H1 (cell line): Measurements from ENCODE around the gene SEL1L3. TPM values are rescaled to one million over a fixed set of nuclear protein-coding genes. Genes with fewer than 3 reads are reported as not detected.

Source experiments
- CTCF ChIA-PET: fragments of 300-600 bp; sonication (Branson Sonifier 250); formaldehyde crosslinking; loops from one replicate; lab custom pipeline; 2021; ENCODE audit not compliant: partially characterized antibody; lab: Charles Lee
- POLR2A ChIA-PET: fragments of 300-600 bp; sonication (Branson Sonifier 250); formaldehyde crosslinking; loops from one replicate; lab custom pipeline; 2021; ENCODE audit warnings: inconsistent platforms; ENCODE audit not compliant: partially characterized antibody; lab: Charles Lee
- DNase-seq, 2 experiments: peaks; one replicate each; pipeline versions ENCODE4 v3.0.0 to v3.0.0-alpha.2; 2010 to 2022; ENCODE audit warnings: low spot score in 2 of 2, low read depth in 1 of 2, mixed read lengths in 1 of 2
- FAIRE-seq: peaks from 2 replicates; lab custom pipeline; 2011; peaks lifted over from hg19 to GRCh38; lab: Jason Lieb, UNC
- H2AFZ ChIP-seq: 2 replicates; pipeline ENCODE4 v1.8.1; 2012; ENCODE audit warnings: low read length, inconsistent platforms
- H2AK5ac ChIP-seq: 2 replicates; pipeline ENCODE4 v1.6.1; 2013; ENCODE audit warnings: low read depth, low read length
- H2BK120ac ChIP-seq: replicated peaks from 2 replicates; pipeline ENCODE3; 2013; ENCODE audit warnings: low read depth, low read length, inconsistent platforms
- H2BK12ac ChIP-seq: 2 replicates; pipeline ENCODE4 v1.6.1; 2013; ENCODE audit warnings: low read depth, low read length
- H2BK15ac ChIP-seq: 2 replicates; pipeline ENCODE4 v1.6.1; 2013; ENCODE audit warnings: low read length
- H2BK20ac ChIP-seq: 2 replicates; pipeline ENCODE4 v1.6.1; 2013; ENCODE audit warnings: low read length
- H2BK5ac ChIP-seq: 2 replicates; pipeline ENCODE4 v1.6.1; 2013; ENCODE audit warnings: low read depth, low read length
- H3K14ac ChIP-seq: 2 replicates; pipeline ENCODE4 v1.6.1; 2013; ENCODE audit warnings: inconsistent platforms; ENCODE audit not compliant: insufficient read length
- H3K18ac ChIP-seq: 2 replicates; pipeline ENCODE4 v1.6.1; 2013; ENCODE audit warnings: low read length; ENCODE audit errors: extremely low read depth
- H3K23ac ChIP-seq: 2 replicates; pipeline ENCODE4 v1.6.1; 2013; ENCODE audit warnings: inconsistent platforms; ENCODE audit not compliant: insufficient read length
- H3K23me2 ChIP-seq: 2 replicates; pipeline ENCODE4 v1.6.1; 2013; ENCODE audit warnings: low read depth, low read length
- H3K27ac ChIP-seq: 2 replicates; pipeline ENCODE4 v1.6.1; 2011; ENCODE audit warnings: low read depth, low read length, inconsistent platforms
- H3K27me3 ChIP-seq, 4 experiments: replicated peaks in 1 of 4; 1 replicate in 1 of 4; 2 replicates in 3 of 4; pipeline versions ENCODE4 v1.6.1 to v1.8.1; 2011 to 2013; ENCODE audit warnings: low read length in 3 of 4, mild to moderate bottlenecking in 3 of 4, inconsistent platforms in 2 of 4, mixed read lengths in 2 of 4, moderate library complexity in 1 of 4; ENCODE audit not compliant: control insufficient read depth in 3 of 4, insufficient read depth in 3 of 4; ENCODE audit errors: extremely low read depth in 1 of 4
- H3K36me3 ChIP-seq, 4 experiments: 2 replicates each; pipeline versions ENCODE4 v1.6.1 to v1.8.1; 2011 to 2013; ENCODE audit warnings: mild to moderate bottlenecking in 4 of 4, low read length in 3 of 4, moderate library complexity in 2 of 4, control low read depth in 1 of 4, inconsistent platforms in 1 of 4; ENCODE audit not compliant: insufficient read depth in 4 of 4, control insufficient read depth in 2 of 4
- H3K4ac ChIP-seq: replicated peaks from 2 replicates; pipeline ENCODE3; 2013; ENCODE audit warnings: low read length, low read depth, mixed read lengths, inconsistent platforms; ENCODE audit not compliant: insufficient read length
- H3K4me1 ChIP-seq, 4 experiments: replicated peaks in 1 of 4; 1 replicate in 1 of 4; 2 replicates in 3 of 4; pipeline versions ENCODE4 v1.6.1 to v1.8.1; 2011 to 2013; ENCODE audit warnings: low read length in 3 of 4, inconsistent platforms in 2 of 4, mixed read lengths in 1 of 4; ENCODE audit not compliant: insufficient read depth in 4 of 4, control insufficient read depth in 3 of 4
- H3K4me2 ChIP-seq, 2 experiments: 2 replicates each; pipeline versions ENCODE4 v1.6.1 to v1.8.1; 2011 to 2013; ENCODE audit warnings: low read depth in 2 of 2, low read length in 2 of 2, control low read depth in 1 of 2, inconsistent platforms in 1 of 2, mild to moderate bottlenecking in 1 of 2; ENCODE audit not compliant: insufficient read depth in 1 of 2
- H3K4me3 ChIP-seq, 4 experiments: fragments of 200-600, 300-600 bp in 1 of 4; sonication (generic), shearing (Covaris generic), sonication (Bioruptor Twin) in 1 of 4; 2 replicates each; pipeline versions ENCODE4 v1.5.1 to v1.8.1; 2011 to 2016; ENCODE audit warnings: low read length in 4 of 4, low read depth in 3 of 4, control low read depth in 2 of 4, inconsistent platforms in 2 of 4, mild to moderate bottlenecking in 2 of 4, mixed read lengths in 1 of 4, moderate library complexity in 1 of 4; ENCODE audit not compliant: insufficient read depth in 2 of 4; ENCODE audit errors: extremely low read depth in 1 of 4
- H3K56ac ChIP-seq: replicated peaks from 2 replicates; pipeline ENCODE3; 2013; ENCODE audit warnings: low read depth, mild to moderate bottlenecking, mixed read lengths, low read length, inconsistent platforms; ENCODE audit not compliant: insufficient read length
- H3K79me1 ChIP-seq: 2 replicates; pipeline ENCODE4 v1.6.1; 2013; ENCODE audit warnings: low read depth, low read length, control low read depth
- H3K79me2 ChIP-seq, 2 experiments: 2 replicates each; pipeline versions ENCODE4 v1.6.1 to v1.8.1; 2012 to 2013; ENCODE audit warnings: low read length in 2 of 2, mild to moderate bottlenecking in 2 of 2, inconsistent platforms in 1 of 2; ENCODE audit not compliant: insufficient read depth in 2 of 2, control insufficient read depth in 1 of 2
- H3K9ac ChIP-seq, 4 experiments: replicated peaks in 1 of 4; 1 replicate in 1 of 4; 2 replicates in 3 of 4; pipeline versions ENCODE4 v1.6.1 to v1.8.1; 2011 to 2013; ENCODE audit warnings: low read depth in 3 of 4, low read length in 3 of 4, control low read depth in 2 of 4, mild to moderate bottlenecking in 2 of 4, moderate library complexity in 2 of 4, inconsistent platforms in 1 of 4; ENCODE audit errors: extremely low read depth in 1 of 4
- H3K9me3 ChIP-seq, 2 experiments: 2 replicates each; pipeline versions ENCODE4 v1.6.1 to v1.8.1; 2012 to 2013; ENCODE audit warnings: mild to moderate bottlenecking in 2 of 2, moderate library complexity in 2 of 2, control low read depth in 1 of 2, inconsistent platforms in 1 of 2, low read depth in 1 of 2, low read length in 1 of 2, mixed read lengths in 1 of 2; ENCODE audit not compliant: insufficient read depth in 2 of 2
- H4K20me1 ChIP-seq, 2 experiments: replicated peaks in 1 of 2; 2 replicates each; pipeline versions ENCODE3 to v1.8.1; 2011 to 2013; ENCODE audit warnings: inconsistent platforms in 2 of 2, low read length in 2 of 2, mild to moderate bottlenecking in 1 of 2; ENCODE audit not compliant: insufficient read depth in 2 of 2, control insufficient read depth in 1 of 2
- H4K5ac ChIP-seq: 2 replicates; pipeline ENCODE4 v1.6.1; 2013; ENCODE audit warnings: low read length, low read depth, mixed read lengths, inconsistent platforms; ENCODE audit not compliant: insufficient read length
- H4K8ac ChIP-seq: 2 replicates; pipeline ENCODE4 v1.8.0; 2013; ENCODE audit warnings: mild to moderate bottlenecking, moderate library complexity, low read length, inconsistent platforms; ENCODE audit not compliant: insufficient read depth; ENCODE audit errors: extremely low read depth
- H4K91ac ChIP-seq: replicated peaks from 2 replicates; pipeline ENCODE3; 2013; ENCODE audit warnings: low read length, mixed read lengths, inconsistent platforms; ENCODE audit not compliant: insufficient read length
- BACH1 ChIP-seq: IDR thresholded peaks from 2 replicates; pipeline ENCODE4 v1.6.1; 2012; ENCODE audit warnings: low read length, improper control_type of control experiment
- BCL11A ChIP-seq, 2 experiments: IDR thresholded peaks; one replicate each; pipeline ENCODE4 v1.6.1; 2011; ENCODE audit warnings: low read depth in 2 of 2, low read length in 2 of 2, mild to moderate bottlenecking in 2 of 2
- CBX8 ChIP-seq: fragments of 300-800, 300-1000 bp; sonication (generic); IDR thresholded peaks from 2 replicates; pipeline ENCODE4 v1.7.1; 2016; ENCODE audit warnings: low read depth, low read length, borderline replicate concordance
- EGR1 ChIP-seq: IDR thresholded peaks from 2 replicates; pipeline ENCODE4 v1.6.1; 2011; ENCODE audit warnings: low read depth, low read length, borderline replicate concordance
- EP300 ChIP-seq, 2 experiments: IDR thresholded peaks; 1 replicate in 1 of 2; 2 replicates in 1 of 2; pipeline ENCODE4 v1.6.1; 2011 to 2012; ENCODE audit warnings: low read depth in 2 of 2, low read length in 2 of 2, mild to moderate bottlenecking in 2 of 2, borderline replicate concordance in 1 of 2, inconsistent platforms in 1 of 2, moderate library complexity in 1 of 2
- KDM1A ChIP-seq: fragments of 200-600, 300-600 bp; sonication (generic); IDR thresholded peaks from 2 replicates; pipeline ENCODE4 v1.7.1; 2016; ENCODE audit warnings: mild to moderate bottlenecking, low read length, borderline replicate concordance
- POU5F1 ChIP-seq: IDR thresholded peaks from 2 replicates; pipeline ENCODE4 v1.6.1; 2011; ENCODE audit warnings: low read depth, mild to moderate bottlenecking, low read length, moderate library complexity
- RFX5 ChIP-seq: IDR thresholded peaks from 2 replicates; pipeline ENCODE4 v1.6.1; 2011; ENCODE audit warnings: low read depth, low read length, improper control_type of control experiment, borderline replicate concordance
- RNF2 ChIP-seq: fragments of 200-900, 300-1000 bp; sonication (generic); IDR thresholded peaks from 2 replicates; pipeline ENCODE4 v1.7.1; 2016; ENCODE audit warnings: borderline replicate concordance, low read depth, mild to moderate bottlenecking, antibody characterized with exemption, low read length; ENCODE audit not compliant: poor library complexity, severe bottlenecking; ENCODE audit errors: missing control alignments
- SIN3A ChIP-seq, 2 experiments: IDR thresholded peaks in 1 of 2; conservative IDR thresholded peaks in 1 of 2; 2 replicates each; pipeline ENCODE4 v1.6.1; 2011 to 2012; ENCODE audit warnings: low read length in 2 of 2, improper control_type of control experiment in 1 of 2, low read depth in 1 of 2, mild to moderate bottlenecking in 1 of 2
- SP1 ChIP-seq: IDR thresholded peaks from 2 replicates; pipeline ENCODE4 v1.6.1; 2011; ENCODE audit warnings: low read depth, low read length
- SUZ12 ChIP-seq: fragments of 200-600 bp; sonication (generic); IDR thresholded peaks from 2 replicates; pipeline ENCODE4 v1.6.1; 2012; ENCODE audit warnings: mild to moderate bottlenecking, inconsistent platforms, low read length, moderate library complexity, mixed read lengths
- WGBS, 2 experiments: shearing (Covaris generic) in 1 of 2; methylation state at CpG; one replicate each; pipeline versions ENCODE4 v1.1.6 to v1.1.7; 2013 to 2015; ENCODE audit warnings: low lambda C conversion rate in 2 of 2, mixed read lengths in 2 of 2, inconsistent platforms in 1 of 2, low coverage in 1 of 2, missing lambda C conversion rate in 1 of 2; ENCODE audit not compliant: insufficient replicate concordance in 2 of 2, insufficient coverage in 1 of 2, insufficient read length in 1 of 2; ENCODE audit errors: extremely low coverage in 1 of 2, missing lambda C conversion rate in 1 of 2; 5-methylcytosine and 5-hydroxymethylcytosine counted together
- polyA plus RNA-seq, 7 experiments: library from polyadenylated mRNA; depleted of rRNA in 3 of 7; stranded (reverse) in 5 of 7; unstranded in 2 of 7; fragments of >200 nt in 5 of 7; fragments of 200-250 nt in 2 of 7; gene quantifications; 1 replicate in 5 of 7; 2 replicates in 1 of 7; 4 replicates in 1 of 7; pipeline versions ENCODE4 v1.2.1 to v1.2.3, GENCODE V29; 2011 to 2013; ENCODE audit warnings: missing spikeins in 2 of 7, mixed read lengths in 2 of 7
- total RNA-seq: library from RNA; stranded (reverse); fragmentation: NEBNext Ultra II Directional; extraction: Animal tissue kit (Norgen Biotek cat#: 25700); gene quantifications from 2 replicates; pipeline ENCODE4 v1.2.1, GENCODE V29; 2021
- TF ChIP-seq, protein P1 (sequence below): IDR thresholded peaks from 2 replicates; pipeline ENCODE4 v1.6.1; 2012; ENCODE audit warnings: inconsistent platforms

SEL1L3 gene
- total and polyA plus RNA-seq, 2 of the 8 experiments (the other 6 are each of a cell fraction or from before 2014, with no cell fraction given): 18.2 to 54.0 TPM

DNA sequence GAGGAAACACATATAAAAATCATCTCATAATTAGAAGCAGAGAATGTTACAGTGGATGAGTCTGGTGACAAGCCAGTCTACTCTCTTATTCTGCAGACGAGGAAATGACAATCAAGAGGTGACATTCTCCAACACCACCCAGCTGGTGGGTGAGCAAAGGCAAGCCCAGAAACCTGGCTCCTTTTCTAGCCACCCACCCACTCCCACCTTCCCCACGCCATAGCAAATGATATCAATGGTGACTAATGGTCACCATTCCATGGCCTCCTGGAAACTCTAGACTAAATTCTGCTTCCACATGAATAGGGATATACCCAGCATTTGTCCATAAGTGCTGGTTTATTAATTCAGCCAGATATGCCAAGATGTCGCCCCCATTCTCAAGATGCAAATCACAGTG, 10.7 kb downstream of the SEL1L3 start:
- Histone ChIP-seq H3K4me1 (no peaks in the 10 kb centered on the region; a peak in 1 of 7 replicates), H3K56ac (no peak overlapping the region), H4K8ac (no peak overlapping the region), H3K36me3 (peaks cover 0 to 5% (median 0%) of the 10 kb centered on the region in 4 experiments; a peak in 1 of 8 replicates), H3K27ac (no peak overlapping the region), H3K4me3 (no peak overlapping the region), H2BK5ac (no peak overlapping the region), H3K4me2 (no peak overlapping the region), H2BK12ac (no peak overlapping the region), H3K9ac (no peak overlapping the region), H3K23me2 (no peaks in the 10 kb centered on the region), H3K79me1 (peaks cover 5% of the 10 kb centered on the region), H2AFZ (no peak overlapping the region), H3K23ac (no peak overlapping the region), H3K79me2 (peaks cover 0 to 56% of the 10 kb centered on the region in 2 experiments; a peak in 3 of 4 replicates), H2BK120ac (no peak overlapping the region), H3K9me3 (no peaks in the 10 kb centered on the region), H2BK20ac (no peak overlapping the region), H3K18ac (no peak overlapping the region), H2BK15ac (no peak overlapping the region), H4K5ac (no peak overlapping the region), H4K91ac (no peak overlapping the region), H3K4ac (no peak overlapping the region), H2AK5ac (no peak overlapping the region), H3K14ac (no peak overlapping the region), H3K27me3 (peaks cover 0 to 1% (median 0%) of the 10 kb centered on the region in 4 experiments; a peak in 1 of 7 replicates), H4K20me1 (no peaks in the 10 kb centered on the region)
- 93% methylated on average over 3 of the region's 3 CpGs; no CpG with 5 or more reads in 1 of the 2 experiments for WGBS, 2 experiments
- ChIA-PET CTCF (no interaction called here), POLR2A (no interaction called here)
- FAIRE-seq: no peak
- no peak for DNase-seq
- no peak for TF ChIP-seq POU5F1
- TF ChIP-seq RNF2: no peak
- no peak for TF ChIP-seq SIN3A (conservative IDR thresholded peaks at IDR 0.05 in 1 of 2, IDR thresholded peaks at IDR 0.05 in 1 of 2; ENCODE audit: low read depth in 1 of 2, low read length in 2 of 2)
- no peak for TF ChIP-seq RFX5
- TF ChIP-seq EP300 (IDR thresholded peaks at IDR 0.05; ENCODE audit: borderline replicate concordance in 1 of 2, low read depth in 2 of 2, low read length in 2 of 2): no peak
- no peak for TF ChIP-seq BACH1
- no peak for TF ChIP-seq KDM1A
- TF ChIP-seq, protein P1, sequence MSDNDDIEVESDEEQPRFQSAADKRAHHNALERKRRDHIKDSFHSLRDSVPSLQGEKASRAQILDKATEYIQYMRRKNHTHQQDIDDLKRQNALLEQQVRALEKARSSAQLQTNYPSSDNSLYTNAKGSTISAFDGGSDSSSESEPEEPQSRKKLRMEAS: no peak
- no peak for TF ChIP-seq CBX8
- TF ChIP-seq BCL11A (IDR thresholded peaks at IDR 0.05; ENCODE audit: low read depth in 2 of 2, low read length in 2 of 2): no peak
- no peak for TF ChIP-seq EGR1
- TF ChIP-seq SUZ12: no peak
- no peak for TF ChIP-seq SP1
